Pancreas (tissue), 10 donors: ENCODE measurements around the gene CRIM1. TPM values are rescaled to one million over a fixed set of nuclear protein-coding genes. Genes with fewer than 3 reads are reported as not detected.

Experiments used
- ATAC-seq, 4 donors: fragments of 200-7000 bp; cut with Tn5 transposase; one replicate each; pipeline versions ENCODE4 v1.8.0 to v1.9.1; 2020; ENCODE audit warnings: mild to moderate bottlenecking in 4 of 4, moderate library complexity in 4 of 4
- DNase-seq, 6 donors: peaks; one replicate each; pipeline ENCODE4 v3.0.0-alpha.2; 2020
- FAIRE-seq: peaks from 2 replicates; lab custom pipeline; 2012; peaks lifted over from hg19 to GRCh38; lab: Jason Lieb, UNC
- H3K27ac ChIP-seq, 4 donors: fragments of 200-600 bp; sonication (generic); 1 replicate in 3 of 4; 2 replicates in 1 of 4; pipeline versions ENCODE4 v1.5.0 to v1.8.0; 2020
- H3K27me3 ChIP-seq, 4 donors: fragments of 200-600 bp; one replicate each; pipeline ENCODE4 v1.8.0; 2021
- H3K36me3 ChIP-seq, 3 donors: fragments of 200-600 bp; sonication (generic) in 1 of 3; one replicate each; pipeline versions ENCODE4 v1.5.0 to v1.8.0; 2020 to 2021
- H3K4me1 ChIP-seq, 3 donors: fragments of 200-600 bp; one replicate each; pipeline ENCODE4 v1.8.0; 2021
- H3K4me3 ChIP-seq, 4 donors: fragments of 200-600 bp; sonication (generic) in 2 of 4; one replicate each; pipeline versions ENCODE4 v1.5.0 to v1.8.0; 2020 to 2021
- H3K9me3 ChIP-seq, 4 donors: fragments of 200-600 bp; one replicate each; pipeline ENCODE4 v1.8.0; 2021
- WGBS, 2 donors: extraction: QIAGEN DNeasy Blood & Tissue Kit; methylation state at CpG; one replicate each; pipeline ENCODE4 v1.1.7; 2013; 5-methylcytosine and 5-hydroxymethylcytosine counted together
- intact Hi-C, 3 donors: fragments of 100-400 bp; cut with DNase I; formaldehyde crosslinking; loops; one replicate each; pipeline versions ENCODE4 v1.11.1 to v1.14.2; 2022
- polyA plus RNA-seq, 2 donors: library from polyadenylated mRNA; stranded (reverse); fragments of 200-250 nt; gene quantifications; one replicate each; pipeline ENCODE4 v1.2.3, GENCODE V29; 2013
- total RNA-seq, 6 donors: library from RNA; stranded (reverse); fragmentation: NEBNext Ultra II Directional in 4 of 6; extraction: Animal tissue kit (Norgen Biotek cat#: 25700) in 4 of 6; gene quantifications; one replicate each; pipeline versions ENCODE4 v1.2.1 to v1.2.4, GENCODE V29; 2021 to 2023
- TF ChIP-seq, protein P1 (sequence below), 4 donors: fragments of 200-600 bp; sonication (generic) in 3 of 4; IDR thresholded peaks; one replicate each; pipeline versions ENCODE4 v1.5.0 to v1.8.0; 2021; ENCODE audit warnings: antibody characterized with exemption in 4 of 4
- donor health status: healthy with polysubstance abuse.
- donor health status: DM: no; HTN: no; CAD: no; lungs with moderate emphysema.
- donor health status: DM: no; HTN: no; CAD: no.
- donor health status: control.
- donor health status: control.
- donor health status: Bipolar disorder and iron deficiency.
- donor health status: DM: yes; HTN: yes; CAD: no.
- donor health status: DM: no; HTN: no; CAD: no.
- donor health status: DM: no; HTN: no; CAD: no.
- donor health status: DM: yes; HTN: yes; CAD: no.

CRIM1 gene
- total and polyA plus RNA-seq, 8 donors: 5.2 to 29.1 (median 20.2) TPM

DNA sequence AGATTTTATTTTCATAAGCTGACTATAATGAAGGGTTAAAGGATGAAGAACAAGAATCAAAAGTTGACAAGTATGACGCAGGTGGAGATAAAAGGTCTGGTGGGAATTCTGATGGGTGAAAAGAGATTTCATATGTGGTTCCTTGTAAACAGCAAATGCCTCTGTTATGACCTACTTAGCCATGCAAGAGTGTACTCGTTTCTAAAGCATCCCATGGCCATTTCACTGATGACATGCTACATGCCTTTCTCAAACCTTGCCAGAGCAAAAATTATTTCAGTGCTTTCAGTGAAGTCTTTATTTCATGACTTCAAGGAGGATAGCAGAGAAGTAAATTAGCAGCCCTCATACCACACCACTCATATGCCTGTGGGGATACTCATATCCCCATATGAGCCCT lies 170.6 kb downstream of the CRIM1 start:
- Histone ChIP-seq H3K36me3 (peaks cover 0 to 3% (median 0%) of the 10 kb centered on the region in 3 donors), H3K9me3 (no peaks in the 10 kb centered on the region), H3K27me3 (no peaks in the 10 kb centered on the region), H3K27ac (no peak overlapping the region), H3K4me3 (no peak overlapping the region), H3K4me1 (no peaks in the 10 kb centered on the region)
- WGBS, 2 donors: 37 to 43% methylated on average over 2 of the region's 2 CpGs
- FAIRE-seq (no peak), DNase-seq (no peak), ATAC-seq (no peak)
- TF ChIP-seq, protein P1, sequence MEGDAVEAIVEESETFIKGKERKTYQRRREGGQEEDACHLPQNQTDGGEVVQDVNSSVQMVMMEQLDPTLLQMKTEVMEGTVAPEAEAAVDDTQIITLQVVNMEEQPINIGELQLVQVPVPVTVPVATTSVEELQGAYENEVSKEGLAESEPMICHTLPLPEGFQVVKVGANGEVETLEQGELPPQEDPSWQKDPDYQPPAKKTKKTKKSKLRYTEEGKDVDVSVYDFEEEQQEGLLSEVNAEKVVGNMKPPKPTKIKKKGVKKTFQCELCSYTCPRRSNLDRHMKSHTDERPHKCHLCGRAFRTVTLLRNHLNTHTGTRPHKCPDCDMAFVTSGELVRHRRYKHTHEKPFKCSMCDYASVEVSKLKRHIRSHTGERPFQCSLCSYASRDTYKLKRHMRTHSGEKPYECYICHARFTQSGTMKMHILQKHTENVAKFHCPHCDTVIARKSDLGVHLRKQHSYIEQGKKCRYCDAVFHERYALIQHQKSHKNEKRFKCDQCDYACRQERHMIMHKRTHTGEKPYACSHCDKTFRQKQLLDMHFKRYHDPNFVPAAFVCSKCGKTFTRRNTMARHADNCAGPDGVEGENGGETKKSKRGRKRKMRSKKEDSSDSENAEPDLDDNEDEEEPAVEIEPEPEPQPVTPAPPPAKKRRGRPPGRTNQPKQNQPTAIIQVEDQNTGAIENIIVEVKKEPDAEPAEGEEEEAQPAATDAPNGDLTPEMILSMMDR (IDR thresholded peaks at IDR 0.05): no peak
- intact Hi-C loops: no loop called here

GRCh38 chr2:36528274-36528673 lies 172.7 kb downstream of the CRIM1 start:
- H3K4me1 ChIP-seq: no peaks in the 10 kb centered on the region
- FAIRE-seq (no peak), ATAC-seq (no peak), DNase-seq (no peak)
- H3K9me3 ChIP-seq: no peaks in the 10 kb centered on the region
- no peaks in the 10 kb centered on the region for H3K27me3 ChIP-seq
- WGBS, 2 donors: 79 to 83% methylated on average over 4 of the region's 4 CpGs
- TF ChIP-seq, protein P1 (IDR thresholded peaks at IDR 0.05): no peak
- intact Hi-C loops: no loop called here
- H3K27ac ChIP-seq: no peak overlapping the region
- no peak overlapping the region for H3K4me3 ChIP-seq
- peaks cover 0 to 3% (median 0%) of the 10 kb centered on the region in 3 donors for H3K36me3 ChIP-seq

GRCh38 chr2:36528766-36529392 lies 173.3 kb downstream of the CRIM1 start:
- DNase-seq (no peak), ATAC-seq (no peak)

DNA sequence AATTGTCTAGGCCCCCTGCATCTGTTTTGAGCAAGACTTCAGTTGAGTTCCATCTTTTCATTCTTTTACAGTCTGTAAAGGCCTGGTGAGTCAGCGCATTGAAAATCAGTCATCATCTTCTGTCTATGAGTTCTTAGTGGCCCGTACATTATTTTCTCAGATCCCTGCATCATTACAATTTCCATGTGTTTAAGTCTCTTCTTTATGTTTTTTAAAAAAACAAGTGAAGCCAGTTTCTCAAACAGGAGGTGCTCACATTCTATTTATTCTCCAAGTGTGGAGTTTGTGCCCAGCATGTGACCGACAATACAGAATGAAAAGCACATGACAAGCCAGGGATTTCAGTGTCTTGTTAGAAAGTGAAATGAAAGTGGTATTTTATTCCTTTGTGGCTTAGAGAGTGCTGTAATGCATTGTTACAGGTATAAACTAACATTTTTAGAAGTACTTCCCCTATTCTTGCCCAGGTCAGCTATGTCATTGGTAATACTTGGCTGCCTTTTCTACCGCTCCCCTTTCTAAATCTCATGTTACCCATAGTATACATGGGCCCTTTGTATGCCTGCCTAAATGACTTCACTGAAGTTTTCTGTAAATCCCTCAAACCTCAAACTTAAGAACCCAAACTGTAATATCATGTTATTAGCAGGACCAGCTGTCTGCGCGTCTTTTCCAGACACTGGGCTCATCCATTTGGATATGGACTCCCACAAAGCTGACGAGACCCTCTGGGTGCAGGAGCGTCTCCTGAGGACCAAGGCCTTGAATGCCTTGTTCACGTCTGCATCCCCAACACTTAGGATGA lies 174.8 kb downstream of the CRIM1 start:
- H3K4me3 ChIP-seq: no peak overlapping the region
- no peaks in the 10 kb centered on the region for H3K36me3 ChIP-seq
- intact Hi-C loops: no loop called here
- TF ChIP-seq, protein P1 (IDR thresholded peaks at IDR 0.05): no peak
- WGBS, 2 donors: 89 to 94% methylated on average over 9 of the region's 9 CpGs
- ATAC-seq (no peak), DNase-seq (no peak), FAIRE-seq (no peak)
- H3K4me1 ChIP-seq: no peaks in the 10 kb centered on the region
- H3K27ac ChIP-seq: no peak overlapping the region
- H3K9me3 ChIP-seq: no peaks in the 10 kb centered on the region
- no peaks in the 10 kb centered on the region for H3K27me3 ChIP-seq

More at GRCh38 chr2:36528766-36529392, 173.3 kb downstream of the CRIM1 start:
- no peak overlapping the region for H3K4me3 ChIP-seq
- TF ChIP-seq, protein P1 (IDR thresholded peaks at IDR 0.05): no peak
- intact Hi-C loops: no loop called here
- no peak overlapping the region for H3K27ac ChIP-seq
- no peaks in the 10 kb centered on the region for H3K9me3 ChIP-seq
- no peaks in the 10 kb centered on the region for H3K4me1 ChIP-seq
- no peak for FAIRE-seq
- WGBS, 2 donors: 80 to 89% methylated on average over 7 of the region's 7 CpGs
- no peaks in the 10 kb centered on the region for H3K36me3 ChIP-seq
- H3K27me3 ChIP-seq: no peaks in the 10 kb centered on the region

- H3K36me3 ChIP-seq: no peaks in the 10 kb centered on the region
- FAIRE-seq (no peak), DNase-seq (no peak), ATAC-seq (peak in 3 of 4 donors; percentile 25 to 45 (median 36))
- intact Hi-C loops: no loop called here
- H3K27ac ChIP-seq: no peak overlapping the region
- TF ChIP-seq, protein P1 (IDR thresholded peaks at IDR 0.05): no peak
- 70 to 75% methylated on average over 3 of the region's 3 CpGs for WGBS, 2 donors
- no peaks in the 10 kb centered on the region for H3K9me3 ChIP-seq
- no peaks in the 10 kb centered on the region for H3K27me3 ChIP-seq
- H3K4me3 ChIP-seq: no peak overlapping the region
- H3K4me1 ChIP-seq: no peaks in the 10 kb centered on the region
These were observed 175.4 kb downstream of the CRIM1 start for GRCh38 chr2:36530983-36531354.
